Choroid plexus epithelial cell (primary cell): ENCODE results near the gene FTL.

Experiments
- DNase-seq: peaks from one replicate; pipeline ENCODE4 v3.0.0-alpha.2; 2010; ENCODE audit warnings: low read depth
- H3K4me3 ChIP-seq: 2 replicates; pipeline ENCODE4 v1.5.1; 2011; ENCODE audit warnings: low read depth, mild to moderate bottlenecking, control low read depth, low read length, moderate library complexity
- CTCF ChIP-seq: conservative IDR thresholded peaks from 2 replicates; pipeline ENCODE4 v1.5.1; 2011; ENCODE audit warnings: low read depth, mild to moderate bottlenecking, control low read depth, inconsistent platforms, low read length, moderate library complexity

FTL gene

GRCh38 chr19:48988286-48988685 is 23.2 kb downstream of the FTL start:
- no peak overlapping the region for H3K4me3 ChIP-seq
- DNase-seq, result no peak
- TF ChIP-seq CTCF, result no peak

- H3K4me3 ChIP-seq, result no peak overlapping the region
- DNase-seq, result no peak
- TF ChIP-seq CTCF, result no peak
Measured at GRCh38 chr19:48988860-48989259, 23.8 kb downstream of the FTL start.

- no peak overlapping the region for H3K4me3 ChIP-seq
Measured at GRCh38 chr19:48989701-48990291, 24.7 kb downstream of the FTL start.

GRCh38 chr19:48990400-48990799 is 25.3 kb downstream of the FTL start:
- TF ChIP-seq CTCF, result no peak
- H3K4me3 ChIP-seq, result no peak overlapping the region

More at GRCh38 chr19:48989701-48990291, 24.7 kb downstream of the FTL start:
- DNase-seq, result no peak
- no peak for TF ChIP-seq CTCF

GRCh38 chr19:48991011-48991609 is 26.0 kb downstream of the FTL start:
- no peak overlapping the region for H3K4me3 ChIP-seq
- TF ChIP-seq CTCF, result no peak
- no peak for DNase-seq

More at GRCh38 chr19:48990400-48990799, 25.3 kb downstream of the FTL start:
- no peak for DNase-seq

GRCh38 chr19:48991873-48992580 is 26.9 kb downstream of the FTL start:
- H3K4me3 ChIP-seq, result peak overlapping the region; percentile 87
- peak; percentile 91 for DNase-seq
- no peak for TF ChIP-seq CTCF
